Stomach (tissue), 9 donors: Measurements from ENCODE around the gene C20orf204. TPM values are rescaled to one million over a fixed set of nuclear protein-coding genes. Genes with fewer than 3 reads are reported as not detected.

Experiments used
- DNase-seq, 2 donors: peaks; one replicate each; pipeline versions ENCODE4 v3.0.0 to v3.0.0-alpha.2; 2013 to 2019
- H3K27ac ChIP-seq, 5 donors: fragments of 200-600 bp in 4 of 5; sonication (generic) in 4 of 5; one replicate each; pipeline ENCODE4 v1.5.1; 2013 to 2019; ENCODE audit warnings: mild to moderate bottlenecking in 1 of 5, moderate library complexity in 1 of 5
- H3K27me3 ChIP-seq, 3 donors: fragments of 200-600 bp; sonication (generic); one replicate each; pipeline ENCODE4 v1.5.1; 2017 to 2019; ENCODE audit warnings: mixed run types in 1 of 3
- H3K36me3 ChIP-seq, 4 donors: fragments of 200-600 bp; sonication (generic); 1 replicate in 3 of 4; 2 replicates in 1 of 4; pipeline ENCODE4 v1.5.1; 2016 to 2019
- H3K4me1 ChIP-seq, 4 donors: fragments of 200-600 bp; sonication (generic); one replicate each; pipeline ENCODE4 v1.5.1; 2016 to 2019
- H3K4me3 ChIP-seq, 4 donors: fragments of 200-600 bp; sonication (generic) in 3 of 4; one replicate each; pipeline ENCODE4 v1.5.1; 2016 to 2019; ENCODE audit warnings: mild to moderate bottlenecking in 1 of 4
- H3K9me3 ChIP-seq, 4 donors: fragments of 200-600 bp; sonication (generic); one replicate each; pipeline ENCODE4 v1.5.1; 2016 to 2019
- EP300 ChIP-seq: sonication (generic); formaldehyde crosslinking; IDR thresholded peaks from one replicate; pipeline ENCODE4 v1.6.1; 2017; ENCODE audit warnings: antibody characterized with exemption
- POLR2A ChIP-seq, 4 donors: fragments of 450-650 bp; IDR thresholded peaks; one replicate each; pipeline ENCODE4 v1.6.1; 2016; ENCODE audit warnings: antibody characterized with exemption in 4 of 4, control low read depth in 2 of 4, mild to moderate bottlenecking in 1 of 4, moderate library complexity in 1 of 4
- POLR2AphosphoS5 ChIP-seq, 3 donors: sonication (generic); formaldehyde crosslinking; IDR thresholded peaks; one replicate each; pipeline ENCODE4 v1.6.1; 2016; ENCODE audit warnings: antibody characterized with exemption in 3 of 3
- WGBS, 5 donors: extraction: QIAGEN DNeasy Blood & Tissue Kit in 3 of 5; methylation state at CpG; one replicate each; pipeline versions ENCODE4 v1.1.5 to v1.1.7; 2013 to 2018; 5-methylcytosine and 5-hydroxymethylcytosine counted together
- intact Hi-C: fragments of 100-400 bp; cut with DNase I; formaldehyde crosslinking; loops from one replicate; pipeline ENCODE4 v1.15.1; 2023; ENCODE audit warnings: low total_unique reads
- polyA plus RNA-seq, 3 donors: library from polyadenylated mRNA; stranded (reverse); fragments of 200-250 nt; gene quantifications; one replicate each; pipeline ENCODE4 v1.2.3, GENCODE V29; 2013
- total RNA-seq, 5 donors: library from RNA; depleted of rRNA; stranded (reverse); fragments of >200 nt; gene quantifications; one replicate each; pipeline versions ENCODE4 v1.1.0 to v1.2.3, GENCODE V29; 2014 to 2016
- TF ChIP-seq, protein P1 (sequence below), 7 experiments: fragments of 450-650 bp in 4 of 7; fragments of 200-600 bp in 3 of 7; sonication (generic) in 3 of 7; IDR thresholded peaks; one replicate each; pipeline ENCODE4 v1.5.1; 2016 to 2019; ENCODE audit warnings: antibody characterized with exemption in 7 of 7, control low read depth in 2 of 7, mild to moderate bottlenecking in 1 of 7
- donor health status: healthy with polysubstance abuse.
- donor health status: Bipolar disorder and iron deficiency.
- donor health status: healthy.

Gene C20orf204
- total and polyA plus RNA-seq, 8 donors: 0.62 to 3.4 (median 1.5) TPM; not detected in 4

GRCh38 chr20:64080813-64081623, 45.0 kb downstream of the C20orf204 start:
- no peaks in the 10 kb centered on the region for H3K9me3 ChIP-seq
- peak in 1 of 2 donors; percentile 20 for DNase-seq
- H3K27ac ChIP-seq: peak overlapping the region in 3 of 5 donors; percentile 84 to 85 (median 84)
- H3K4me1 ChIP-seq: peaks cover 27 to 80% (median 65%) of the 10 kb centered on the region in 4 donors
- H3K4me3 ChIP-seq: peak overlapping the region in 3 of 4 donors; percentile 77 to 83 (median 81)
- peaks cover 0 to 5% (median 4%) of the 10 kb centered on the region in 4 donors for H3K36me3 ChIP-seq
- WGBS, 5 donors: 66 to 71% (median 69%) methylated on average over 16 to 17 of the region's 17 CpGs
- peaks cover 3 to 41% (median 23%) of the 10 kb centered on the region in 3 donors for H3K27me3 ChIP-seq
- TF ChIP-seq POLR2AphosphoS5 (IDR thresholded peaks at IDR 0.05): no peak
- TF ChIP-seq POLR2A (IDR thresholded peaks at IDR 0.05): no peak
- TF ChIP-seq, protein P1, sequence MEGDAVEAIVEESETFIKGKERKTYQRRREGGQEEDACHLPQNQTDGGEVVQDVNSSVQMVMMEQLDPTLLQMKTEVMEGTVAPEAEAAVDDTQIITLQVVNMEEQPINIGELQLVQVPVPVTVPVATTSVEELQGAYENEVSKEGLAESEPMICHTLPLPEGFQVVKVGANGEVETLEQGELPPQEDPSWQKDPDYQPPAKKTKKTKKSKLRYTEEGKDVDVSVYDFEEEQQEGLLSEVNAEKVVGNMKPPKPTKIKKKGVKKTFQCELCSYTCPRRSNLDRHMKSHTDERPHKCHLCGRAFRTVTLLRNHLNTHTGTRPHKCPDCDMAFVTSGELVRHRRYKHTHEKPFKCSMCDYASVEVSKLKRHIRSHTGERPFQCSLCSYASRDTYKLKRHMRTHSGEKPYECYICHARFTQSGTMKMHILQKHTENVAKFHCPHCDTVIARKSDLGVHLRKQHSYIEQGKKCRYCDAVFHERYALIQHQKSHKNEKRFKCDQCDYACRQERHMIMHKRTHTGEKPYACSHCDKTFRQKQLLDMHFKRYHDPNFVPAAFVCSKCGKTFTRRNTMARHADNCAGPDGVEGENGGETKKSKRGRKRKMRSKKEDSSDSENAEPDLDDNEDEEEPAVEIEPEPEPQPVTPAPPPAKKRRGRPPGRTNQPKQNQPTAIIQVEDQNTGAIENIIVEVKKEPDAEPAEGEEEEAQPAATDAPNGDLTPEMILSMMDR (IDR thresholded peaks at IDR 0.05): no peak
- TF ChIP-seq EP300: no peak
- intact Hi-C loops: no loop called here

DNA sequence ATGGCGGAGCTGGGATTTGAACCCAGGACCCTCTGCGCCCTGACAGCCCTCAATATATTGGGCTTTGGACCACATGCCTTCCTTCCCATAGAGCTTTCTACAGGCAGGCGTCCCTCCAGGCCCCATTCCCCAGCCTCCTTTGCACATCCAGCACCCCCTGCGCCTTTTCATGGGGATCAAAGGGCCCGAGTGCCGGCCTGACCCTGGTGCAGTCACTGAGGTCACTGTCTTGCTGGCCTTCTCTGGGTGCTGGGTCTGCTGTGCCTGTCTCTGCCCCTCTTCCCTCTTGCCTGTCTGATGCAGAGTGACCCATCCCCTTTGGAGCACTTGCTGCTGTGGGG, 45.6 kb downstream of the C20orf204 start:
- H3K9me3 ChIP-seq: no peaks in the 10 kb centered on the region
- no peak overlapping the region for H3K27ac ChIP-seq
- no peak overlapping the region for H3K4me3 ChIP-seq
- peaks cover 3 to 44% (median 29%) of the 10 kb centered on the region in 3 donors for H3K27me3 ChIP-seq
- no peak for TF ChIP-seq POLR2A (IDR thresholded peaks at IDR 0.05)
- 82 to 88% (median 83%) methylated on average over 6 of the region's 6 CpGs for WGBS, 5 donors
- H3K36me3 ChIP-seq: no peaks in the 10 kb centered on the region
- H3K4me1 ChIP-seq: peaks cover 27 to 74% (median 65%) of the 10 kb centered on the region in 4 donors
- DNase-seq: no peak
- intact Hi-C loops: no loop called here

- intact Hi-C loops: no loop called here
- Histone ChIP-seq H3K4me3 (no peak overlapping the region), H3K27ac (peak overlapping the region in 1 of 5 donors; percentile 20), H3K36me3 (no peaks in the 10 kb centered on the region), H3K4me1 (peaks cover 27 to 72% (median 60%) of the 10 kb centered on the region in 4 donors), H3K9me3 (no peaks in the 10 kb centered on the region), H3K27me3 (peaks cover 3 to 44% (median 31%) of the 10 kb centered on the region in 3 donors)
- WGBS, 5 donors: 9 to 29% (median 18%) methylated on average over 9 to 13 of the region's 13 CpGs
- DNase-seq: no peak
- no peak for TF ChIP-seq POLR2AphosphoS5 (IDR thresholded peaks at IDR 0.05)
- TF ChIP-seq EP300: no peak
- no peak for TF ChIP-seq POLR2A (IDR thresholded peaks at IDR 0.05)
- TF ChIP-seq, protein P1 (IDR thresholded peaks at IDR 0.05): no peak
These were observed 46.2 kb downstream of the C20orf204 start for GRCh38 chr20:64082126-64082731.

DNA sequence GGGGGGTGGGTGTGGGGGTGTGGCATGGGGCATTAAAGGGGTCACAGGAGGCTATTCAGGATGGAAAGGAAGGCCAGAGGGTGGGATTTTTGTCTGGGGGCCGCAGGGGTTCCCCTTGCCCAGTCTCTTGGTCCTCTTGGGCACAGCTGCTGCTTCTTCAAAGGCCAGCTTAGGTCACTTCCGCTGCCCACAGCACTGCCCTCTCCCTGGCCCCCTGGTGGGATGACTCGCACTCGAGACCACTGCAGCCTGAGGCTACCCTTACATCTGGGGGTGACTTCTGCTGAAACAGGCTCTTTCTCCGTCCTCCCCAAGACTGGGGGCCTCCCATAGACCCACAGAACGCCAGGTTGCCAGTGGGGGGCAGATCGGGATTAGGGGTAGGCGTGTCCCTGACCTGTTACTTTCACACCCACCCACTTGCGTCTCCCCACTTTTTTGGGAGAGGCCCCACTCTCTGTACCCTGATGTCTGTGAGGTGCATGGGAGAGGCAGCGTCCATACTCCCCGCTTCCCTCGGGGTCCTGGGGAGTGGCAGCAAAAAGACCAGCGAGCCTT, 46.9 kb downstream of the C20orf204 start:
- H3K9me3 ChIP-seq: peaks cover 0 to 3% (median 0%) of the 10 kb centered on the region in 4 donors
- H3K4me1 ChIP-seq: peaks cover 27 to 66% (median 57%) of the 10 kb centered on the region in 4 donors
- 15 to 38% (median 19%) methylated on average over 9 to 13 of the region's 13 CpGs for WGBS, 5 donors
- H3K27ac ChIP-seq: peak overlapping the region in 1 of 5 donors; percentile 13
- H3K4me3 ChIP-seq: peak overlapping the region; percentile 53 to 86 (median 64)
- DNase-seq: no peak
- H3K36me3 ChIP-seq: no peaks in the 10 kb centered on the region
- TF ChIP-seq POLR2A (IDR thresholded peaks at IDR 0.05): no peak
- no peak for TF ChIP-seq POLR2AphosphoS5 (IDR thresholded peaks at IDR 0.05)
- TF ChIP-seq, protein P1 (IDR thresholded peaks at IDR 0.05): no peak
- TF ChIP-seq EP300: no peak
- intact Hi-C loops: no loop called here
- peaks cover 3 to 48% (median 31%) of the 10 kb centered on the region in 3 donors for H3K27me3 ChIP-seq
